ENCODE results near the gene WWC2. TPM values are rescaled to one million over a fixed set of nuclear protein-coding genes. Genes with fewer than 3 reads are reported as not detected.

The WWC2 gene
- total RNA-seq, 4 donors from 2014 or later, result 6.6 to 79.7 (median 9.4) TPM

- Histone ChIP-seq H3K27ac (no peak overlapping the region), H3K36me3 (no peaks in the 10 kb centered on the region), H3K9me3 (no peaks in the 10 kb centered on the region), H3K4me1 (peaks cover 0 to 4% (median 0%) of the 10 kb centered on the region in 4 donors), H3K27me3 (no peaks in the 10 kb centered on the region), H3K4me3 (no peak overlapping the region)
- in situ Hi-C loops (cut with MboI; ENCODE audit: low pct_ligation_motif_present in 1 of 4, low pct_unique_long_range_greater_than_20kb in 1 of 4, low sequenced_read_pairs in 3 of 4) (no loop called here), intact Hi-C loops (cut with DNase I; ENCODE audit: low total_unique reads) (no loop called here)
- no peak for DNase-seq
- TF ChIP-seq EP300 (IDR thresholded peaks at IDR 0.05; ENCODE audit: low read depth) (no peak), POLR2A (IDR thresholded peaks at IDR 0.05) (no peak), POLR2AphosphoS5 (IDR thresholded peaks at IDR 0.05) (no peak), CTCF (IDR thresholded peaks at IDR 0.05) (no peak)
- WGBS, 2 donors (ENCODE audit: low coverage in 1 of 2), result 83 to 91% methylated on average over 5 of the region's 5 CpGs
These were observed 201.6 kb downstream of the WWC2 start for GRCh38 chr4:183300655-183301054.

GRCh38 chr4:183303301-183303700 lies 204.2 kb downstream of the WWC2 start:
- no peaks in the 10 kb centered on the region for H3K36me3 ChIP-seq
- no peaks in the 10 kb centered on the region for H3K9me3 ChIP-seq
- H3K4me3 ChIP-seq, result no peak overlapping the region
- H3K4me1 ChIP-seq, result peaks cover 0 to 4% (median 0%) of the 10 kb centered on the region in 4 donors
- intact Hi-C loops (cut with DNase I; ENCODE audit: low total_unique reads) (no loop called here), in situ Hi-C loops (cut with MboI; ENCODE audit: low pct_ligation_motif_present in 1 of 4, low pct_unique_long_range_greater_than_20kb in 1 of 4, low sequenced_read_pairs in 3 of 4) (no loop called here)
- no peak for DNase-seq
- H3K27me3 ChIP-seq, result no peaks in the 10 kb centered on the region
- no peak overlapping the region for H3K27ac ChIP-seq
- WGBS, 2 donors (ENCODE audit: low coverage in 1 of 2), result 90 to 92% methylated on average over 4 of the region's 4 CpGs
- no peak for TF ChIP-seq CTCF (IDR thresholded peaks at IDR 0.05)
- TF ChIP-seq POLR2AphosphoS5 (IDR thresholded peaks at IDR 0.05), result no peak
- TF ChIP-seq EP300 (IDR thresholded peaks at IDR 0.05; ENCODE audit: low read depth), result no peak
- TF ChIP-seq POLR2A (IDR thresholded peaks at IDR 0.05), result no peak

- H3K27ac ChIP-seq, result no peak overlapping the region
- TF ChIP-seq CTCF (IDR thresholded peaks at IDR 0.05), result no peak
- no peak for TF ChIP-seq EP300 (IDR thresholded peaks at IDR 0.05; ENCODE audit: low read depth)
- TF ChIP-seq POLR2A (IDR thresholded peaks at IDR 0.05), result no peak
- TF ChIP-seq POLR2AphosphoS5 (IDR thresholded peaks at IDR 0.05), result no peak
These were observed 205.0 kb downstream of the WWC2 start for GRCh38 chr4:183304067-183304466.

GRCh38 chr4:183304538-183304937 lies 205.5 kb downstream of the WWC2 start:
- TF ChIP-seq POLR2AphosphoS5 (IDR thresholded peaks at IDR 0.05) (no peak), CTCF (IDR thresholded peaks at IDR 0.05) (no peak), EP300 (IDR thresholded peaks at IDR 0.05; ENCODE audit: low read depth) (no peak), POLR2A (IDR thresholded peaks at IDR 0.05) (no peak)
- Histone ChIP-seq H3K9me3 (no peaks in the 10 kb centered on the region), H3K4me1 (peaks cover 0 to 4% (median 0%) of the 10 kb centered on the region in 4 donors), H3K27me3 (no peaks in the 10 kb centered on the region), H3K36me3 (no peaks in the 10 kb centered on the region), H3K4me3 (no peak overlapping the region), H3K27ac (no peak overlapping the region)
- intact Hi-C loops (cut with DNase I; ENCODE audit: low total_unique reads), result no loop called here
- whole genome bisulfite sequencing, 2 donors (ENCODE audit: low coverage in 1 of 2), result 73% methylated on average over 2 of the region's 2 CpGs; no CpG with 5 or more reads in 1 of the 2 donors
- in situ Hi-C loops (cut with MboI; ENCODE audit: low pct_ligation_motif_present in 1 of 4, low pct_unique_long_range_greater_than_20kb in 1 of 4, low sequenced_read_pairs in 3 of 4), result no loop called here
- no peak for DNase-seq

More at GRCh38 chr4:183304067-183304466, 205.0 kb downstream of the WWC2 start:
- WGBS, 2 donors (ENCODE audit: low coverage in 1 of 2), result 84 to 96% methylated on average over 4 of the region's 4 CpGs
- Histone ChIP-seq H3K36me3 (no peaks in the 10 kb centered on the region), H3K4me3 (no peak overlapping the region), H3K27me3 (no peaks in the 10 kb centered on the region), H3K4me1 (peaks cover 0 to 4% (median 0%) of the 10 kb centered on the region in 4 donors), H3K9me3 (no peaks in the 10 kb centered on the region)
- no peak for DNase-seq
- intact Hi-C loops (cut with DNase I; ENCODE audit: low total_unique reads) (no loop called here), in situ Hi-C loops (cut with MboI; ENCODE audit: low pct_ligation_motif_present in 1 of 4, low pct_unique_long_range_greater_than_20kb in 1 of 4, low sequenced_read_pairs in 3 of 4) (no loop called here)
